OCI-LY3 (cell line): ENCODE data around the gene ZNF407.

Experiments
- H2AFZ ChIP-seq: fragments of 200-600, 300-600 bp; shearing (Covaris generic); 2 replicates; pipeline ENCODE4 v1.6.0; 2014; ENCODE audit warnings: antibody characterized with exemption, low read depth, low read length
- H3K27ac ChIP-seq: fragments of 200-600, 300-600 bp; sonication (generic); 2 replicates; pipeline ENCODE4 v1.5.1; 2014; ENCODE audit warnings: mild to moderate bottlenecking, low read length, moderate library complexity, mixed read lengths
- H3K27me3 ChIP-seq: fragments of 200-600, 300-600 bp; sonication (generic); 2 replicates; pipeline ENCODE4 v1.6.1; 2014; ENCODE audit warnings: low read depth, low read length, mixed read lengths
- H3K36me3 ChIP-seq: fragments of 200-600, 300-600 bp; sonication (generic); replicated peaks from 2 replicates; pipeline ENCODE3; 2014; ENCODE audit warnings: low read depth, low read length, mixed read lengths
- H3K4me1 ChIP-seq: fragments of 300-600, 200-600 bp; sonication (generic); 2 replicates; pipeline ENCODE4 v1.6.1; 2014; ENCODE audit warnings: low read length, mixed read lengths
- H3K4me2 ChIP-seq: fragments of 200-600, 300-600 bp; sonication (generic); 2 replicates; pipeline ENCODE4 v1.6.1; 2014; ENCODE audit warnings: low read length, mixed read lengths
- H3K4me3 ChIP-seq: fragments of 300-600, 200-600 bp; sonication (generic); 2 replicates; pipeline ENCODE4 v1.5.1; 2014; ENCODE audit warnings: antibody characterized with exemption, mild to moderate bottlenecking, low read length, moderate library complexity
- H3K79me2 ChIP-seq: fragments of 300-600, 200-600 bp; shearing (Covaris generic); 2 replicates; pipeline ENCODE4 v1.6.1; 2014; ENCODE audit warnings: mild to moderate bottlenecking, low read length, mixed read lengths
- H3K9ac ChIP-seq: fragments of 300-600, 200-600 bp; shearing (Covaris generic); 2 replicates; pipeline ENCODE4 v1.6.0; 2014; ENCODE audit warnings: mild to moderate bottlenecking, low read length, moderate library complexity
- H3K9me3 ChIP-seq: fragments of 200-600, 300-600 bp; shearing (Covaris generic); 2 replicates; pipeline ENCODE4 v1.6.1; 2014; ENCODE audit warnings: low read length, mixed read lengths; ENCODE audit not compliant: insufficient read depth
- H4K20me1 ChIP-seq: fragments of 200-600, 300-600 bp; sonication (generic); 2 replicates; pipeline ENCODE4 v1.6.1; 2016; ENCODE audit warnings: low read length, mixed read lengths; ENCODE audit not compliant: insufficient read depth
- CTCF ChIP-seq: fragments of 200-600, 300-600 bp; sonication (generic); IDR thresholded peaks from 2 replicates; pipeline ENCODE4 v1.5.1; 2014; ENCODE audit warnings: antibody characterized with exemption, low read length, low read depth
- EZH2phosphoT487 ChIP-seq: fragments of 200-600 bp; shearing (Covaris generic); IDR thresholded peaks from 2 replicates; pipeline ENCODE4 v1.6.1; 2018; ENCODE audit warnings: antibody characterized with exemption, mixed run types, low read depth

Gene ZNF407

GRCh38 chr18:75047240-75047961 lies 449.7 kb downstream of the ZNF407 start:
- Histone ChIP-seq H3K4me3 (no peak overlapping the region), H3K9me3 (no peaks in the 10 kb centered on the region), H3K36me3 (no peaks in the 10 kb centered on the region), H3K27ac (no peak overlapping the region), H3K9ac (no peak overlapping the region), H4K20me1 (no peaks in the 10 kb centered on the region), H3K79me2 (no peaks in the 10 kb centered on the region), H3K4me2 (no peak overlapping the region), H3K4me1 (no peaks in the 10 kb centered on the region), H3K27me3 (no peaks in the 10 kb centered on the region), H2AFZ (no peak overlapping the region)
- TF ChIP-seq CTCF (no peak), EZH2phosphoT487 (no peak)

GRCh38 chr18:75048776-75049454 lies 451.2 kb downstream of the ZNF407 start:
- TF ChIP-seq EZH2phosphoT487: no peak
- TF ChIP-seq CTCF: no peak
- no peak overlapping the region for H3K27ac ChIP-seq
- H3K4me2 ChIP-seq: no peak overlapping the region
- H3K27me3 ChIP-seq: no peaks in the 10 kb centered on the region
- no peak overlapping the region for H2AFZ ChIP-seq
- no peaks in the 10 kb centered on the region for H3K4me1 ChIP-seq
- no peak overlapping the region for H3K4me3 ChIP-seq
- H3K79me2 ChIP-seq: no peaks in the 10 kb centered on the region
- H4K20me1 ChIP-seq: no peaks in the 10 kb centered on the region
- no peak overlapping the region for H3K9ac ChIP-seq
- H3K9me3 ChIP-seq: no peaks in the 10 kb centered on the region
- H3K36me3 ChIP-seq: no peaks in the 10 kb centered on the region

- no peak overlapping the region for H2AFZ ChIP-seq
- no peak overlapping the region for H3K27ac ChIP-seq
- H3K79me2 ChIP-seq: no peaks in the 10 kb centered on the region
- no peaks in the 10 kb centered on the region for H3K4me1 ChIP-seq
- H4K20me1 ChIP-seq: no peaks in the 10 kb centered on the region
- TF ChIP-seq CTCF (no peak), EZH2phosphoT487 (no peak)
- H3K4me2 ChIP-seq: no peak overlapping the region
- no peak overlapping the region for H3K4me3 ChIP-seq
- H3K9me3 ChIP-seq: no peaks in the 10 kb centered on the region
- H3K9ac ChIP-seq: no peak overlapping the region
- no peaks in the 10 kb centered on the region for H3K36me3 ChIP-seq
- H3K27me3 ChIP-seq: no peaks in the 10 kb centered on the region
These were observed 451.8 kb downstream of the ZNF407 start for GRCh38 chr18:75049455-75049789.

GRCh38 chr18:75051757-75052156 lies 454.1 kb downstream of the ZNF407 start:
- Histone ChIP-seq H3K9me3 (no peaks in the 10 kb centered on the region), H2AFZ (no peak overlapping the region), H3K79me2 (no peaks in the 10 kb centered on the region), H3K36me3 (no peaks in the 10 kb centered on the region), H3K4me1 (no peaks in the 10 kb centered on the region), H3K4me2 (no peak overlapping the region), H3K4me3 (no peak overlapping the region), H3K9ac (no peak overlapping the region), H4K20me1 (no peaks in the 10 kb centered on the region), H3K27ac (no peak overlapping the region), H3K27me3 (no peaks in the 10 kb centered on the region)
- no peak for TF ChIP-seq EZH2phosphoT487
- no peak for TF ChIP-seq CTCF
